HepG2 (cell line): ENCODE measurements around the gene PPM1H. TPM values are rescaled to one million over a fixed set of nuclear protein-coding genes. Genes with fewer than 3 reads are reported as not detected.

Source experiments
- HDAC2 ChIP-seq: sonication (generic); formaldehyde crosslinking; IDR thresholded peaks from 2 replicates; pipeline ENCODE4 v1.4.0; 2020; ENCODE audit warnings: missing genetic modification reagents
- IRF2 ChIP-seq: IDR thresholded peaks from 2 replicates; pipeline ENCODE4 v1.6.1; 2018; ENCODE audit warnings: missing genetic modification reagents, missing compliant biosample characterization
- MAX ChIP-seq: IDR thresholded peaks from 2 replicates; pipeline ENCODE4 v1.6.1; 2012; ENCODE audit warnings: inconsistent platforms
- MLXIP ChIP-seq: sonication (generic); formaldehyde crosslinking; IDR thresholded peaks from 2 replicates; pipeline ENCODE4 v1.9.0; 2021; ENCODE audit warnings: missing genetic modification reagents, borderline replicate concordance
- PHF21A ChIP-seq: sonication (generic); formaldehyde crosslinking; IDR thresholded peaks from 2 replicates; pipeline ENCODE4 v1.5.0; 2020; ENCODE audit warnings: mild to moderate bottlenecking, missing genetic modification reagents
- RFXAP ChIP-seq: sonication (generic); formaldehyde crosslinking; IDR thresholded peaks from 2 replicates; pipeline ENCODE4 v1.4.0; 2020; ENCODE audit warnings: missing genetic modification reagents, borderline replicate concordance
- SMARCC2 ChIP-seq: fragments of 450-650 bp; IDR thresholded peaks from 2 replicates; pipeline ENCODE4 v1.6.1; 2017; ENCODE audit warnings: antibody characterized with exemption, mild to moderate bottlenecking
- SYNCRIP ChIP-seq: fragments of 200-400 bp; formaldehyde crosslinking; IDR thresholded peaks from 2 replicates; pipeline ENCODE4 v1.6.1; 2018; ENCODE audit warnings: mild to moderate bottlenecking, low read depth, low read length; ENCODE audit not compliant: insufficient read depth
- TRIM24 ChIP-seq: sonication (generic); formaldehyde crosslinking; IDR thresholded peaks from 2 replicates; pipeline ENCODE4 v1.8.0; 2022; ENCODE audit warnings: mild to moderate bottlenecking, missing genetic modification reagents
- YEATS2 ChIP-seq: sonication (generic); formaldehyde crosslinking; IDR thresholded peaks from 2 replicates; pipeline ENCODE4 v1.4.0; 2020; ENCODE audit warnings: missing genetic modification reagents, borderline replicate concordance
- ZIK1 ChIP-seq: sonication (generic); formaldehyde crosslinking; IDR thresholded peaks from 2 replicates; pipeline ENCODE4 v1.5.0; 2020; ENCODE audit warnings: mild to moderate bottlenecking, low read depth, missing genetic modification reagents, borderline replicate concordance
- ZMYM4 ChIP-seq: sonication (generic); formaldehyde crosslinking; IDR thresholded peaks from 2 replicates; pipeline ENCODE4 v1.8.1; 2023; ENCODE audit warnings: mild to moderate bottlenecking, missing genetic modification reagents
- ZNF232 ChIP-seq: sonication (generic); formaldehyde crosslinking; IDR thresholded peaks from 2 replicates; pipeline ENCODE4 v1.4.0; 2020; ENCODE audit warnings: missing genetic modification reagents, borderline replicate concordance
- ZNF251 ChIP-seq: sonication (generic); formaldehyde crosslinking; IDR thresholded peaks from 2 replicates; pipeline ENCODE4 v1.9.0; 2021; ENCODE audit warnings: mild to moderate bottlenecking, missing genetic modification reagents
- ZNF333 ChIP-seq: sonication (generic); formaldehyde crosslinking; IDR thresholded peaks from 2 replicates; pipeline ENCODE4 v1.4.0; 2020; ENCODE audit warnings: mild to moderate bottlenecking, missing genetic modification reagents, borderline replicate concordance
- ZNF503 ChIP-seq: sonication (generic); formaldehyde crosslinking; IDR thresholded peaks from 2 replicates; pipeline ENCODE4 v1.4.0; 2020; ENCODE audit warnings: missing genetic modification reagents
- ZNF512 ChIP-seq: sonication (generic); formaldehyde crosslinking; IDR thresholded peaks from 2 replicates; pipeline ENCODE4 v1.4.0; 2020; ENCODE audit warnings: mild to moderate bottlenecking, missing genetic modification reagents
- ZNF567 ChIP-seq: sonication (generic); formaldehyde crosslinking; IDR thresholded peaks from 2 replicates; pipeline ENCODE4 v1.8.1; 2023; ENCODE audit warnings: mild to moderate bottlenecking, missing genetic modification reagents, borderline replicate concordance
- ZNF816 ChIP-seq: sonication (generic); formaldehyde crosslinking; IDR thresholded peaks from 2 replicates; pipeline ENCODE4 v1.8.0; 2022; ENCODE audit warnings: missing genetic modification reagents, mild to moderate bottlenecking, borderline replicate concordance
- polyA plus RNA-seq, 8 experiments: library from polyadenylated mRNA; depleted of rRNA in 3 of 8; stranded (reverse) in 7 of 8; unstranded in 1 of 8; fragments of >200 nt; fragmentation: Illumina TruSeq in 4 of 8; extraction: Trizol in 4 of 8; gene quantifications; 2 replicates each; pipeline versions ENCODE4 v1.2.1 to v1.2.3, GENCODE V29; 2011 to 2016; ENCODE audit warnings: low read depth in 4 of 8, missing spikeins in 1 of 8, mixed read lengths in 1 of 8; ENCODE audit not compliant: insufficient read depth in 1 of 8
- total RNA-seq, 5 experiments: library from RNA; depleted of rRNA; stranded (reverse); fragments of >200 nt; fragmentation: Illumina TruSeq; extraction: Trizol; gene quantifications; 2 replicates each; pipeline ENCODE4 v1.2.3, GENCODE V29; 2016; ENCODE audit warnings: low read depth in 1 of 5
- TF ChIP-seq, protein P1 (sequence below): sonication (generic); formaldehyde crosslinking; IDR thresholded peaks from 2 replicates; pipeline ENCODE4 v1.8.0; 2022; ENCODE audit warnings: mild to moderate bottlenecking, missing genetic modification reagents

The PPM1H gene
- total and polyA plus RNA-seq, 2 of the 13 experiments (the other 11 are each of a cell fraction or from before 2014, with no cell fraction given), result 29.1 to 38.1 TPM

DNA sequence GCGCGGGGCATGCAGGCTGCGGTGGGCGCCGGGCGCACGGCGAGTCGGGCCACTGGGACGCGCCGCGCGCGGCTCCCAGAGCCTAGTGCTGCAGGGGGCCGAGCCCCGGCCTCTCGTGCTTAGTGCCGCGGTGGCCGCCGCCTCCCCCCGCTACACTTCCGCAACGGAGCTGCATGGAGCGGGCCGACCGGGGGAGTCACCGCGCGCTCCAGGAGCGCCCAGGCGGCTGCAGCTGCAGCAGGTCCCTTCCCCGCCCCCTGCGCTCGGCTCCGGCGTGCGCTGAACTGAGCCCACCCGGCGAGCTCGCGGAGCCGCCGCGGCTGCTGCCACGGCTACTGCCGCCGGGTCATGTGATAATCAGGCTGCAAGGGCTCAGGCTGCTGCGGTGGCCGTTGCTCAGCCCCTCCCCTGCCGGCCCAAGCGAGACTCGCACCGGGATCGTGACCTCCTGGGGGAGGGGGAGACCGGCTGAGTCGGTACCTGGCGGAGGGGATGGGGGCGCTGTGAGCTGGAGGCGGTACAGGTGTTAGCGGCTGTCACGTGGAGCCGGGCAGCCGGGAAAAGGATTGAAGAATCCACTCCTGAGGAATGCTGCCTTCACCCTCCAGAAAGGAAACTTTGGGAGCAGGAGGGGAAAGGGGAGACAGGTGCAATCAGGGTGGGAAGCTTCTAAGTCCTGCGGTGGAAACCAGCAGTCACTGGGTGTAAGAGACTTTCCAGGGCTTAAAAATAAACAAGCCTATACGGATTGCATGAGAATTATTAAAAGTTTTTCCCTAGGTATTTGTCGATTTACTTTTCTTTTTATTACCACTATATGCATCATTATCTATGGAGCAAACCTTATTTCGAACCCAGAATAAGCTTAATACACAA, at the start of gene PPM1H (continued):
- TF ChIP-seq TRIM24 (CRISPR knock-in tag) (no peak), MLXIP (CRISPR knock-in tag) (no peak), ZNF816 (CRISPR knock-in tag) (peak; percentile 53; the same call in 1 of the 2 replicates), MAX (peak; percentile 97), ZMYM4 (peak; percentile 99), RFXAP (no peak; the same call in 1 of the 2 replicates), ZIK1 (CRISPR knock-in tag) (peak; percentile 69; the same call in 1 of the 2 replicates), ZNF232 (CRISPR knock-in tag) (no peak; the same call in 1 of the 2 replicates), ZNF251 (CRISPR knock-in tag) (no peak), ZNF512 (CRISPR knock-in tag) (no peak), IRF2 (CRISPR knock-in tag) (peak; percentile 93), SYNCRIP (no peak), PHF21A (peak; percentile 74), SMARCC2 (no peak), ZNF567 (no peak), ZNF333 (no peak; the same call in 1 of the 2 replicates), YEATS2 (CRISPR knock-in tag) (peak; percentile 88), HDAC2 (CRISPR knock-in tag) (peak; percentile 88; the same call in 1 of the 2 replicates), ZNF503 (CRISPR knock-in tag) (no peak; the same call in 1 of the 2 replicates)
- TF ChIP-seq, protein P1, sequence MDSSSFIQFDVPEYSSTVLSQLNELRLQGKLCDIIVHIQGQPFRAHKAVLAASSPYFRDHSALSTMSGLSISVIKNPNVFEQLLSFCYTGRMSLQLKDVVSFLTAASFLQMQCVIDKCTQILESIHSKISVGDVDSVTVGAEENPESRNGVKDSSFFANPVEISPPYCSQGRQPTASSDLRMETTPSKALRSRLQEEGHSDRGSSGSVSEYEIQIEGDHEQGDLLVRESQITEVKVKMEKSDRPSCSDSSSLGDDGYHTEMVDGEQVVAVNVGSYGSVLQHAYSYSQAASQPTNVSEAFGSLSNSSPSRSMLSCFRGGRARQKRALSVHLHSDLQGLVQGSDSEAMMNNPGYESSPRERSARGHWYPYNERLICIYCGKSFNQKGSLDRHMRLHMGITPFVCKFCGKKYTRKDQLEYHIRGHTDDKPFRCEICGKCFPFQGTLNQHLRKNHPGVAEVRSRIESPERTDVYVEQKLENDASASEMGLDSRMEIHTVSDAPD (CRISPR knock-in tag), result peak; percentile 87
